ENCODE results near the gene ZSWIM6. TPM values are rescaled to one million over a fixed set of nuclear protein-coding genes. Genes with fewer than 3 reads are reported as not detected.

Gene ZSWIM6
- polyA plus RNA-seq, 1 donor from 2014 or later: 0.60 TPM

GRCh38 chr5:61491861-61492260, 159.8 kb downstream of the ZSWIM6 start:
- H3K4me3 Mint-ChIP-seq: no peak overlapping the region

GRCh38 chr5:61493973-61494372, 161.9 kb downstream of the ZSWIM6 start:
- no peaks in the 10 kb centered on the region for H3K27me3 Mint-ChIP-seq
- H3K27ac Mint-ChIP-seq: no peak overlapping the region
- H3K4me3 Mint-ChIP-seq: no peak overlapping the region
- peaks cover 12% of the 10 kb centered on the region for H3K36me3 Mint-ChIP-seq
- H3K4me1 Mint-ChIP-seq: peaks cover 0 to 1% (median 0%) of the 10 kb centered on the region in 3 donors
- no peaks in the 10 kb centered on the region for H3K9me3 Mint-ChIP-seq

More at GRCh38 chr5:61491861-61492260, 159.8 kb downstream of the ZSWIM6 start:
- Mint-ChIP-seq H3K36me3 (peaks cover 21% of the 10 kb centered on the region), H3K4me1 (peaks cover 0 to 5% (median 3%) of the 10 kb centered on the region in 3 donors), H3K27me3 (no peaks in the 10 kb centered on the region), H3K9me3 (peaks cover 0 to 4% (median 3%) of the 10 kb centered on the region in 3 donors), H3K27ac (no peak overlapping the region)

- H3K9me3 Mint-ChIP-seq: no peaks in the 10 kb centered on the region
- H3K4me1 Mint-ChIP-seq: peaks cover 0 to 6% (median 0%) of the 10 kb centered on the region in 3 donors
- no peak overlapping the region for H3K4me3 Mint-ChIP-seq
- H3K27me3 Mint-ChIP-seq: no peaks in the 10 kb centered on the region
- peaks cover 17% of the 10 kb centered on the region for H3K36me3 Mint-ChIP-seq
- H3K27ac Mint-ChIP-seq: no peak overlapping the region
Measured at GRCh38 chr5:61496446-61496845, 164.4 kb downstream of the ZSWIM6 start.

- Mint-ChIP-seq H3K36me3 (peaks cover 17% of the 10 kb centered on the region), H3K9me3 (no peaks in the 10 kb centered on the region), H3K27me3 (no peaks in the 10 kb centered on the region), H3K4me3 (no peak overlapping the region), H3K4me1 (peaks cover 0 to 6% (median 0%) of the 10 kb centered on the region in 3 donors), H3K27ac (no peak overlapping the region)
Measured at GRCh38 chr5:61496860-61497259, 164.8 kb downstream of the ZSWIM6 start.

- H3K4me3 Mint-ChIP-seq: no peak overlapping the region
- H3K27ac Mint-ChIP-seq: no peak overlapping the region
- no peaks in the 10 kb centered on the region for H3K9me3 Mint-ChIP-seq
- H3K4me1 Mint-ChIP-seq: peaks cover 0 to 6% (median 1%) of the 10 kb centered on the region in 3 donors
- H3K36me3 Mint-ChIP-seq: peaks cover 17% of the 10 kb centered on the region
- H3K27me3 Mint-ChIP-seq: no peaks in the 10 kb centered on the region
Measured at GRCh38 chr5:61498121-61498520, 166.1 kb downstream of the ZSWIM6 start.

GRCh38 chr5:61501971-61502370, 169.9 kb downstream of the ZSWIM6 start:
- Mint-ChIP-seq H3K27me3 (no peaks in the 10 kb centered on the region), H3K4me3 (no peak overlapping the region), H3K36me3 (peaks cover 13% of the 10 kb centered on the region), H3K9me3 (no peaks in the 10 kb centered on the region), H3K4me1 (peaks cover 1 to 11% (median 4%) of the 10 kb centered on the region in 3 donors), H3K27ac (no peak overlapping the region)

GRCh38 chr5:61504143-61504770, 172.2 kb downstream of the ZSWIM6 start:
- H3K9me3 Mint-ChIP-seq: no peaks in the 10 kb centered on the region
- H3K27me3 Mint-ChIP-seq: no peaks in the 10 kb centered on the region
- H3K36me3 Mint-ChIP-seq: peaks cover 21% of the 10 kb centered on the region
- H3K4me3 Mint-ChIP-seq: no peak overlapping the region
- peaks cover 1 to 9% (median 5%) of the 10 kb centered on the region in 3 donors for H3K4me1 Mint-ChIP-seq
- no peak overlapping the region for H3K27ac Mint-ChIP-seq

GRCh38 chr5:61505281-61505680, 173.2 kb downstream of the ZSWIM6 start:
- Mint-ChIP-seq H3K4me1 (peaks cover 1 to 7% (median 6%) of the 10 kb centered on the region in 3 donors), H3K36me3 (peaks cover 21% of the 10 kb centered on the region), H3K27ac (no peak overlapping the region), H3K4me3 (no peak overlapping the region), H3K9me3 (peaks cover 0 to 2% (median 0%) of the 10 kb centered on the region in 3 donors), H3K27me3 (no peaks in the 10 kb centered on the region)

- peaks cover 0 to 6% (median 2%) of the 10 kb centered on the region in 3 donors for H3K9me3 Mint-ChIP-seq
- H3K36me3 Mint-ChIP-seq: peaks cover 25% of the 10 kb centered on the region
Measured at GRCh38 chr5:61507232-61507631, 175.2 kb downstream of the ZSWIM6 start.

GRCh38 chr5:61516946-61517345, 184.9 kb downstream of the ZSWIM6 start:
- Mint-ChIP-seq H3K27me3 (no peaks in the 10 kb centered on the region), H3K36me3 (peaks cover 8% of the 10 kb centered on the region), H3K4me3 (no peak overlapping the region), H3K9me3 (peaks cover 1 to 8% (median 2%) of the 10 kb centered on the region in 3 donors), H3K27ac (no peak overlapping the region), H3K4me1 (peaks cover 2 to 11% (median 5%) of the 10 kb centered on the region in 3 donors)

More at GRCh38 chr5:61507232-61507631, 175.2 kb downstream of the ZSWIM6 start:
- no peaks in the 10 kb centered on the region for H3K27me3 Mint-ChIP-seq
- peaks cover 1 to 7% (median 6%) of the 10 kb centered on the region in 3 donors for H3K4me1 Mint-ChIP-seq
- H3K27ac Mint-ChIP-seq: no peak overlapping the region
- H3K4me3 Mint-ChIP-seq: no peak overlapping the region

GRCh38 chr5:61519728-61520277, 187.7 kb downstream of the ZSWIM6 start:
- peaks cover 4% of the 10 kb centered on the region for H3K36me3 Mint-ChIP-seq
- peaks cover 0 to 8% (median 1%) of the 10 kb centered on the region in 3 donors for H3K9me3 Mint-ChIP-seq
- peaks cover 1 to 4% (median 2%) of the 10 kb centered on the region in 3 donors for H3K4me1 Mint-ChIP-seq
- H3K4me3 Mint-ChIP-seq: no peak overlapping the region
- H3K27ac Mint-ChIP-seq: no peak overlapping the region
- H3K27me3 Mint-ChIP-seq: no peaks in the 10 kb centered on the region

- peaks cover 2 to 10% (median 9%) of the 10 kb centered on the region in 3 donors for H3K4me1 Mint-ChIP-seq
- peaks cover 9% of the 10 kb centered on the region for H3K36me3 Mint-ChIP-seq
- H3K27me3 Mint-ChIP-seq: no peaks in the 10 kb centered on the region
- peaks cover 0 to 1% (median 0%) of the 10 kb centered on the region in 3 donors for H3K9me3 Mint-ChIP-seq
- no peak overlapping the region for H3K27ac Mint-ChIP-seq
- no peak overlapping the region for H3K4me3 Mint-ChIP-seq
Measured at GRCh38 chr5:61523073-61523472, 191.0 kb downstream of the ZSWIM6 start.

- peaks cover 2 to 10% (median 9%) of the 10 kb centered on the region in 3 donors for H3K4me1 Mint-ChIP-seq
- peaks cover 9% of the 10 kb centered on the region for H3K36me3 Mint-ChIP-seq
- no peaks in the 10 kb centered on the region for H3K27me3 Mint-ChIP-seq
- peaks cover 0 to 1% (median 0%) of the 10 kb centered on the region in 3 donors for H3K9me3 Mint-ChIP-seq
- no peak overlapping the region for H3K4me3 Mint-ChIP-seq
- H3K27ac Mint-ChIP-seq: no peak overlapping the region
Measured at GRCh38 chr5:61523997-61524396, 191.9 kb downstream of the ZSWIM6 start.

GRCh38 chr5:61525512-61526206, 193.6 kb downstream of the ZSWIM6 start:
- peaks cover 0 to 1% (median 0%) of the 10 kb centered on the region in 3 donors for H3K9me3 Mint-ChIP-seq
- H3K4me1 Mint-ChIP-seq: peaks cover 0 to 10% (median 7%) of the 10 kb centered on the region in 3 donors
- no peaks in the 10 kb centered on the region for H3K27me3 Mint-ChIP-seq
- peaks cover 17% of the 10 kb centered on the region for H3K36me3 Mint-ChIP-seq
- H3K27ac Mint-ChIP-seq: peak overlapping the region in 1 of 3 donors; percentile 22
- no peak overlapping the region for H3K4me3 Mint-ChIP-seq

- H3K4me1 Mint-ChIP-seq: peaks cover 0 to 10% (median 7%) of the 10 kb centered on the region in 3 donors
- H3K36me3 Mint-ChIP-seq: peaks cover 20% of the 10 kb centered on the region
- H3K4me3 Mint-ChIP-seq: no peak overlapping the region
- peaks cover 0 to under 1% (median 0%) of the 10 kb centered on the region in 3 donors for H3K9me3 Mint-ChIP-seq
- H3K27ac Mint-ChIP-seq: no peak overlapping the region
- H3K27me3 Mint-ChIP-seq: no peaks in the 10 kb centered on the region
Measured at GRCh38 chr5:61526207-61526519, 194.1 kb downstream of the ZSWIM6 start.
